Progenitor cell of endocrine pancreas (in vitro differentiated cells): Measurements from ENCODE around the gene GPS2. TPM values are rescaled to one million over a fixed set of nuclear protein-coding genes. Genes with fewer than 3 reads are reported as not detected.

Experiments
- DNase-seq: peaks from one replicate; pipeline ENCODE4 v3.0.0; 2021; ENCODE audit warnings: low spot score; ENCODE audit not compliant: unreplicated experiment
- H3K27ac Mint-ChIP-seq: 2 replicates; pipeline ENCODE4 v1.8.0; 2021; ENCODE audit warnings: mild to moderate bottlenecking, moderate library complexity, mixed read lengths
- H3K27me3 Mint-ChIP-seq: 2 replicates; pipeline ENCODE4 v1.8.0; 2021; ENCODE audit warnings: mixed read lengths
- H3K36me3 Mint-ChIP-seq: 2 replicates; pipeline ENCODE4 v1.8.0; 2022; ENCODE audit warnings: mixed read lengths; ENCODE audit not compliant: insufficient read depth
- H3K4me1 Mint-ChIP-seq: 2 replicates; pipeline ENCODE4 v1.8.0; 2021; ENCODE audit warnings: low read depth, mixed read lengths
- H3K4me3 Mint-ChIP-seq: 2 replicates; pipeline ENCODE4 v1.8.0; 2021; ENCODE audit warnings: low read depth, mild to moderate bottlenecking, moderate library complexity, mixed read lengths
- H3K9me3 Mint-ChIP-seq: 2 replicates; pipeline ENCODE4 v1.8.0; 2021; ENCODE audit warnings: low read depth, mixed read lengths
- CTCF ChIP-seq: fragments of 200-600 bp; sonication (generic); IDR thresholded peaks from one replicate; pipeline ENCODE4 v1.5.0; 2021; ENCODE audit warnings: antibody characterized with exemption, mild to moderate bottlenecking; ENCODE audit not compliant: unreplicated experiment
- total RNA-seq: library from RNA; stranded (reverse); gene quantifications from 2 replicates; pipeline ENCODE4 v1.2.1, GENCODE V29; 2021

Gene GPS2
- total RNA-seq, 1 donor from 2014 or later, result 77.1 TPM

- Mint-ChIP-seq H3K27ac (peak overlapping the region; percentile 97), H3K27me3 (no peaks in the 10 kb centered on the region)
- DNase-seq, result no peak
Observed at GRCh38 chr17:7308625-7309433, 6.3 kb downstream of the GPS2 start.

GRCh38 chr17:7307686-7308624, 7.2 kb downstream of the GPS2 start:
- Mint-ChIP-seq H3K27me3 (no peaks in the 10 kb centered on the region), H3K27ac (peak overlapping the region; percentile 99), H3K4me3 (peak overlapping the region; percentile 93), H3K9me3 (no peaks in the 10 kb centered on the region), H3K36me3 (peaks cover 21% of the 10 kb centered on the region), H3K4me1 (peaks cover 19% of the 10 kb centered on the region)
- peak; percentile 27 for TF ChIP-seq CTCF
- DNase-seq, result peak; percentile 35

More at GRCh38 chr17:7308625-7309433, 6.3 kb downstream of the GPS2 start:
- no peaks in the 10 kb centered on the region for H3K9me3 Mint-ChIP-seq
- H3K36me3 Mint-ChIP-seq, result peaks cover 24% of the 10 kb centered on the region
- H3K4me1 Mint-ChIP-seq, result peaks cover 19% of the 10 kb centered on the region
- peak overlapping the region; percentile 93 for H3K4me3 Mint-ChIP-seq
- TF ChIP-seq CTCF, result no peak

- Mint-ChIP-seq H3K36me3 (peaks cover 17% of the 10 kb centered on the region), H3K27me3 (no peaks in the 10 kb centered on the region), H3K9me3 (no peaks in the 10 kb centered on the region), H3K4me3 (peak within 1 kb of the TSS; percentile 93), H3K4me1 (peaks cover 19% of the 10 kb centered on the region), H3K27ac (peak within 1 kb of the TSS; percentile 99)
- DNase-seq, result peak; percentile 99
- TF ChIP-seq CTCF, result no peak
Observed at GRCh38 chr17:7306911-7307685, 8.1 kb downstream of the GPS2 start, which contains the start of gene EIF5A. EIF5A (plus strand) TSS chr17:7307628; CDS start chr17:7309636, 2,008 bp downstream.

- peaks cover under 1% of the 10 kb centered on the region for H3K36me3 Mint-ChIP-seq
- no peak overlapping the region for H3K27ac Mint-ChIP-seq
- no peak overlapping the region for H3K4me3 Mint-ChIP-seq
Observed at GRCh38 chr17:7304179-7304578, 11.0 kb downstream of the GPS2 start.

More at GRCh38 chr17:7304179-7304578, 11.0 kb downstream of the GPS2 start:
- H3K9me3 Mint-ChIP-seq, result no peaks in the 10 kb centered on the region
- no peak for DNase-seq
- no peak for TF ChIP-seq CTCF
- peaks cover 9% of the 10 kb centered on the region for H3K27me3 Mint-ChIP-seq
- H3K4me1 Mint-ChIP-seq, result peaks cover 9% of the 10 kb centered on the region
